T-helper 9 cell (primary cell): Measurements from ENCODE around the gene ACTR3C.
A peak's percentile ranks its signal among the peaks of the same experiment; 100 is the strongest.

ENCODE experiments used
- DNase-seq: peaks from one replicate; pipeline ENCODE4 v3.0.0-alpha.2; 2020
- total RNA-seq, 2 donors: gene quantifications; one replicate each; lab custom pipeline; 2026; lab: John Stamatoyannopoulos, UW

The ACTR3C gene
- 4.0 to 4.8 reads per million in 2 donors for total RNA-seq

DNA sequence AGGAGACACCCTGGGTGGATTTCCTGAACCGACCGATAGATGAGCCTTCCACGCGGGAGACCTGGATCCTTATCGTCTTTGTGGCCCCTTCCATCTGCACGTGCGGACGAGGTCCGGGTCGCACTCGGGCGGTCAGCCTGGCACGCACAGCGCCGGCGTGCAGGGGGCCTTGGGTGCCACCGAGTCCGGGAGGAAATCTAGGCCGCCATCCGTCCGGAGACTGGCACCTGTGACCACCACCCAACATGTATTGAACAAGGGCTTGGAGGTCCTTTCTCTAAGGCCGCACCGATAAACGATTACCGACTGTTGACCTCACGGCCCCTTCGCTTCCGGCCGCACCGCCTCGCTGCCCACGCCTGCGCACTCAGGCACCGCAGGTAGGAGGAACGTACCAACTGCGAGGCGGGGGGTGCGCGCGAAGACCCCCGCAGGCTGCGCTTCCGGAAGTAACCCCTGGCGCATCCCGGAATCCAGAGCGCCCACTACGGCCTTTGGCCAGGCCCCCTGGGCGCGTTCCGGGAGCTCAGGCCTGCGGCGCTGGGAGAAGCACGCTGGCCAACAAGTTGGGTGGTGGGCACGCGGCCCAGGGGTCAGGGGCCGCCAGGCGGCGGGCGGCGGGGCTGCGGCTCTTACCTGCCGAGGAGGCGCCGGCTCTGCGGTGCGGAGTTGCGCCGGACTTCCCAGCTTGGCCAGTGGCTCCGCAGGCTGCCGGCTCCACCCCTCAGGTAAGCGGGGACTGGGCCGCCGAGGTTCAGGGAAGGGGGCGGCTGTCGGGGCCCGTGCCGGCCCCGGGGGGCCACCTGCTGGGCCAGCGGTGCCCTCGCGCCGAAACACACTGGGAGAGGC, at the start of gene ACTR3C, which contains the start of gene LRRC61:
ACTR3C (minus strand) TSS at position 713 of the 849 bp plus-strand sequence. CDS start 28,249 bp downstream, outside the sequence.
LRRC61 (plus strand) TSS at position 523 of the 849 bp plus-strand sequence. CDS start 13,507 bp downstream, outside the sequence.
- peak; percentile 29 for DNase-seq

DNA sequence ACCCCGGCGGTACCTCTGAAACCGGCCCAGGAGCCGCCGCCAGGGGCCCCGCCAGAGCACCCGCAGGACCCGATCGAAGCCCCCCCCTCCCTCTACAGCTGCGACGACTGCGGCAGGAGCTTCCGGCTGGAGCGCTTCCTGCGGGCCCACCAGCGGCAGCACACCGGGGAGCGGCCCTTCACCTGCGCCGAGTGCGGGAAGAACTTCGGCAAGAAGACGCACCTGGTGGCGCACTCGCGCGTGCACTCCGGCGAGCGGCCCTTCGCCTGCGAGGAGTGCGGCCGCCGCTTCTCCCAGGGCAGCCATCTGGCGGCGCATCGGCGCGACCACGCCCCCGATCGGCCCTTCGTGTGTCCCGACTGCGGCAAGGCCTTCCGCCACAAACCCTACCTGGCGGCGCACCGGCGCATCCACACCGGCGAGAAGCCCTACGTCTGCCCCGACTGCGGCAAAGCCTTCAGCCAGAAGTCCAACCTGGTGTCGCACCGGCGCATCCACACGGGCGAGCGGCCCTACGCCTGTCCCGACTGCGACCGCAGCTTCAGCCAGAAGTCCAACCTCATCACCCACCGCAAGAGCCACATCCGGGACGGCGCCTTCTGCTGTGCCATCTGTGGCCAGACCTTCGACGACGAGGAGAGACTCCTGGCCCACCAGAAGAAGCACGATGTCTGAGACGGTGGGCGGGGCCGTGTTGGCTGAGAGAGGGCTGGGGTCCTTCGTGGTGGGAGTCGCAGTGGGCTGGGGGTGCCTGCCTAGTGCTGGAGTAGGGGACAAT, 49.1 kb upstream of the ACTR3C start:
- DNase-seq, result no peak

DNA sequence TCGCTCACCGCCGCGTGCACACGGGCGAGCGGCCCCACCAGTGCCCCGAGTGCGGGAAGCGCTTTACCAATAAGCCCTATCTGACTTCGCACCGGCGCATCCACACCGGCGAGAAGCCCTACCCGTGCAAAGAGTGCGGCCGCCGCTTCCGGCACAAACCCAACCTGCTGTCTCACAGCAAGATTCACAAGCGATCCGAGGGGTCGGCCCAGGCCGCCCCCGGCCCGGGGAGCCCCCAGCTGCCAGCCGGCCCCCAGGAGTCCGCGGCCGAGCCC, 48.6 kb upstream of the ACTR3C start:
- no peak for DNase-seq

DNA sequence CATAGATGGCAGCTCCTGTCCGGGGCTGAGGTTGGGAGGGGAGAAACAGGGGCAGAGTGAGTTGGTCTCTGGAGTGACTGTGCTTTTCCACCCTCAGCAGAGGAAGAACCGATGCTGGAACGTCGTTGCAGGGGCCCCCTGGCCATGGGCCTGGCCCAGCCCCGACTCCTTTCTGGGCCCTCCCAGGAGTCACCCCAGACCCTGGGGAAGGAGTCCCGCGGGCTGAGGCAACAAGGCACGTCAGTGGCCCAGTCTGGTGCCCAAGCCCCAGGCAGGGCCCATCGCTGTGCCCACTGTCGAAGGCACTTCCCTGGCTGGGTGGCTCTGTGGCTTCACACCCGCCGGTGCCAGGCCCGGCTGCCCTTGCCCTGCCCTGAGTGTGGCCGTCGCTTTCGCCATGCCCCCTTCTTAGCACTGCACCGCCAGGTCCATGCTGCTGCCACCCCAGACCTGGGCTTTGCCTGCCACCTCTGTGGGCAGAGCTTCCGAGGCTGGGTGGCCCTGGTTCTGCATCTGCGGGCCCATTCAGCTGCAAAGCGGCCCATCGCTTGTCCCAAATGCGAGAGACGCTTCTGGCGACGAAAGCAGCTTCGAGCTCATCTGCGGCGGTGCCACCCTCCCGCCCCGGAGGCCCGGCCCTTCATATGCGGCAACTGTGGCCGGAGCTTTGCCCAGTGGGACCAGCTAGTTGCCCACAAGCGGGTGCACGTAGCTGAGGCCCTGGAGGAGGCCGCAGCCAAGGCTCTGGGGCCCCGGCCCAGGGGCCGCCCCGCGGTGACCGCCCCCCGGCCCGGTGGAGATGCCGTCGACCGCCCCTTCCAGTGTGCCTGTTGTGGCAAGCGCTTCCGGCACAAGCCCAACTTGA, 48.0 kb upstream of the ACTR3C start:
- DNase-seq, result no peak

DNA sequence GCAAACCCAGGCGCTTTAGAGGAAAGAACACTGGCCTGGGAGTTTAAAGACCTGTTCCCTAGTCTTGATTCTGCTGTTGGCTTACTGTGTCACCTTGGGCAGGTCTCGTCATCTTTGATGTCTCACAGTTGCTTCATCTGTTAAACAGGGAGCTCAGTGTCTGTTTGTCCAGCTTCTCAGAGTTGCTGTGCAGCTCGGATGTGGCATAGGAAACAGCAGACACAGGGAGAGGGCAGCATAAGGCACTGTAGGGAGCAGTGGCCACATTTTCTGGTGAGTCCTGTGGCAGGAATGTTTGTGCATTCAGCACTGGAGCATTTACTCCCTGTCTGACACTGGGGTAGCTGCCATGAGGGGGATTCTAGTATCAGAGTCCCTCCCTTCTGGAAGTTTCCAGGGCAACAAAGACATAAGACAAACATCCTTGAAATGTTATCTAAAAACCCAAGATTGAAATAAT, 47.3 kb upstream of the ACTR3C start:
- DNase-seq, result no peak

DNA sequence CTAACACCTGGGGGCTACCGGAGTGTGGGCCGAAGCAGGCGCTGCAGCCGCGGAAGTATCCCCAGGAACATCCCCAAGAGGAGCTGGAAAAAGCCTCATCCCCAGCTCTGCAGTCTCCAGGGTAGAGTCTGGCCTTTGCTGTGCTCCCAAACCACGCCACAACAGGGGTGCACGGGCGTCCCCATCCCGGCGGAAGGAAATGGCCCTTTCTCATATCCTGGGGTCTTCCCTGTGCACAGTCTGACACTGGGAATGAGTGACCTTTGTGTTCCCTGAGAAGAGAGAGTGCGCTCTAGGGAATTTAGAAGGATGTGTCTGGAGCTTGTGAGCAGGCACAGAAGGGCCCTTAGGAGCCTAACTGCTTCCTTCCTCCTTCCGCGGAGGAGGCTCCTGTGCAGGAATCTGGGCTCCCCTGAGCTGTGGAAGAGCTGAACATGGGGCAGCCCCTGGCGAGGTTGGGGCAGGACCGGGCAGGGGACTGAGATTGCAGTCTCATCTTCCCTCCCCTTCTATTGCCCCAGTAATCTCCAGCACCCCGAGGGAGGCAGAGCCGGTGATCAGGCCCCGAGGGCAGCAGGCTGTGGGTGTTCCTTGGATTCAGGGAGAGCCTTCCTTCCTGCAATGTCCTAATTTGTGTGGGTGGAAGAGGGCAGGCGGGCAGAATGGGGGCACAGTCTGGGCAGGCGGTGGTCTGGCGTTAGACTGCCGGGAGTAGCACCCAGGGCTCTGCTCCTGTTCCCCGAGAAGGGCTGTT, 46.6 kb upstream of the ACTR3C start:
- no peak for DNase-seq

DNA sequence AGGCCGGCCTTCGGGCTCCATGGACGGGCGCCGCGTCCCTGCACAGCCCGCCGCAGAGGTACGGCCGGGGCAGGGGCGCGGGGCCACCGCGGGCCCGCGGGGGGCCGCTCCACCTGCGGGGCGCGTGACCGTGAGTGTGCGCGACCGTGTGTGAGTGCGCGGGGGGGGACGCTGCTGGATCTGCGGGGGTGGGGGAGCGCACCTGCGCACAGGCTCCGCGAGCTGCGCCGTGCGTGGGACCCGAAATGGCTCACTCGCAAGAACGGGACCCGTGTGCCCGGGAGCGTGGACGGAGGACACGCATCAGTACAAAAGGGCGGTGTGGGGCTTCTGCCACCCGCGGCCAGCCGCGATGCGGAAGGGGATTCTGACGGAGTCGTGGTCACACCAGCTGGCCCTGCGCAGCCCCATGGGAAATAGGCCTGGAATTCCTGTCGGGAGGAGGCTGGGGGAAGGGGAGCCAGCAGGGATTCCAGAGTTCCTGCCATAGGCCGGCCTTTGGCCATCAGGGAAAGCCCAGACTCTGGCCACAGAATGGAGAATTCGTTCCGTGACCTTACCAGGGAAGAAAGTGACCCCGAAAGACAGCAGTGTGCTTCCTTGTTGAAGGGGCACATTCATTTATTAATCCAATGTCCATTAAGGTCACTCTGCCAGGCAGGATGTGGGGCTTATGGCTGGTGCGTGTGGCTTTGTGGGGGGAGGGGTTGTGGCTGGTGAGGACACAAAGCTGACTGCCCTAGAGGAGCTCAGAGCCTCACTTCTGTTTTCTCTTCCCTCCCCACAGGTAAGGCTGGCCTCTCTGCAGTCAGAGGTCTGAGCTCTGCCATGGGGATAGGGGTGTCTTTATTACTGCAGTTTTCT, 45.8 kb upstream of the ACTR3C start:
- DNase-seq, result peak; percentile 53

DNA sequence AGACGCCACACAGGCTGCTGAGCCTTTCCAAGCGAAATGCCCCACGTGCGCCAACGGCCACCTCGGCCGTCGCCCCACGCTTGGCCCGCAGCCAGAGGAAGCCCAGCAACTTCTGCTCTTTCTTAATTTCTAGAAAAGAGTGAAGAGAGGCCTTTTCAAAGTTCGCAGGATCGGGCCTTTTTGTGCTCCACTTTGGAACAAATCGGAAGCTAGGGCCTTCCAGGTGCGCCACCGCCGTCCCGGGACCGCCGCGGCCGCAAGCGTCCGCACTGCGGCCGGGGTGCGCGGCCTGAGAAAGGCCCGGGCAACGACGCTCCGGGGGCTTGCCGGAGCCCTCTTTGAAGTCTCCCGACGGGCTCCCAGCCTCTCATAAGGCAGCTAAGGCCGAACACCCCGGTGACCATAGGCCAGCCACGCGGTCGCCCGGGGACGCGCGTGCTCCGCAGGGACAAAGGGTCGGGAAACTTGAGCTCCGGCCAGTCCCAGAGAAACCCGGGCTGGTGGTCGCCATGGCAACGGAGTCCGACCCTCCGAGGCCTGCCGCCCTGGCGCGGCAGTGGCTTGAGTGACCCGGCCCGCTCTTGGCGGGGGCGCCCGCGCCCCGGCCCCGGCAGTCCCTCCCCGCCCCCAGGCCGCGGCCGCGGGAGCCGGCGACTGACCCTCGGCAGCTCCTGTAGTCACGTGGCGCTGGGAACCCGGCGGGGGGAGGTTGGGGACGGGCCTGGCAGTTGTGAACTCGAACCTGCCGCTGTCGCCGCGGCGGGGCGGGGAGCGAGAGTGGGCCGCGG, 44.9 kb upstream of the ACTR3C start, which contains the start of gene REPIN1:
REPIN1 (plus strand) TSS at position 727 of the 788 bp plus-strand sequence. CDS start 890 bp downstream, outside the sequence.
- peak; percentile 80 for DNase-seq

DNA sequence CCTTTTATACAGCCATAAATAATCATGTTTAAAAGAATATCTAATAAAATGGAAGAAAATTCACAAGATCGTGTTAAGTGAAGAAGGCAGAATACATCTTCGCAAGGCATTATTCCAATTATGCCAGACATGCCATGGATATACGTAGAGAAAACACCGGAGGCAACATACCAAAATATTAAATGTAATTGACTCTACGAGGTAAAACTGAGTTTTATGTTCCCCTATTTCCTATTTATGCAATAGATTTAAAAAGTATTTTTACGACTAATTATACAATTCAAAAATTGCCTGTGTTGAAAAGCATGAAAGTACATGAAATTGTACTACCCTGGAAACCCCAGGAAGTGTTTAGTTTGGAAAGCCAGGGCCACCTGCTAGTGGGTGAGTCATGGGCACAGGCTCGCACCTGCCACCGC, 44.3 kb upstream of the ACTR3C start:
- DNase-seq, result no peak

DNA sequence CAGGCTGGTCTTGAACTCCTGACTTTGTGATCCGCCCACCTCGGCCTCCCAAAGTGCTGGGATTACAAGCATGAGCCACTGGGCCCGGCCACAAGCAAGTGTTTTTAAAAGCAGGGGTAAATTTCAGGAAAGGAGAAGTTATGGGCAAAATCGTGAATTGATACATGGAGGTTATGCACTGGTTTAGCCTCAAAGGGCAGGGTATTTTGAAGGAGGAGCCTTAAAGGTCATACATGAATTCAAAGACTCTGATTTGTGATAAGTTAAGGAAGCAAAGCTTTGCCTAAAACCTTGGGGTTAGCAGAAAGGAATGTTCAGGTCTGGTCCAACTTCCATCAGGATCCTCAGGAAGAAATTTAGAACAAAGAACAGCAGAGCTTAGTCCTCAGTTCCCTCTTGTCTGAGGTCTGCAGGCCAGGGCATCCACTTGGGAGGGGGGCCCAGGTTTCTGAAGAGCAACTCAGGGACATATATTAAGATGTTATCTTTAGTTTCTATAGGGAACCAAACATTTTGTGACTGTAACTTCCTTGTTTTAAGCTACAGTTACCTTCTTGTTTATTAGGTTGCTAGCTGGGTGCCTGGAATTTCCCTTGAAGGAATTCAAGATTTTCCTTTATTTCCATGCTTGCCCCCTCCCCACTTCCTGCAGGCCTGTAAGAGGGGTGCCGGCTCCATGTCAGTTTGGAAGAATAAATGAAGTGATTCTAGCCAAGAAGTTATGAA, 42.5 kb upstream of the ACTR3C start:
- DNase-seq, result no peak

DNA sequence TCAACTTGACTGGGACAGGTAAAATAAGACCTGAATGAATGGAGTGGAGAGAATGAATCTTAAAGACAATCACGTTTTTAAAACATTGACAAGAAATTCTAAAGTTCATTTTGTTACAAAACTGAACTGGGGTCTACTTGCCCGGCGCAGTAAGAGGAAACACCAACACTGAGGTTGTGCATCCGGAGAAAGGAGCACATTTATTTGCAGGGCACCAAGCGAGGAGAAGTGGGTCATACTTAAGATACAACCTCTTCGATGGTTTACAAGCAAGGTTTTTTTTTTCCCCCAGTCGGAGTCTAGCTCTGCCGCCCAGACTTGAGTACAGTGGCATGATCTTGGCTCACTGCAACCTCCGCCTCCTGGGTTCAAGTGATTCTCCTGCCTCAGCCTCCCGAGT, 41.8 kb upstream of the ACTR3C start:
- no peak for DNase-seq

DNA sequence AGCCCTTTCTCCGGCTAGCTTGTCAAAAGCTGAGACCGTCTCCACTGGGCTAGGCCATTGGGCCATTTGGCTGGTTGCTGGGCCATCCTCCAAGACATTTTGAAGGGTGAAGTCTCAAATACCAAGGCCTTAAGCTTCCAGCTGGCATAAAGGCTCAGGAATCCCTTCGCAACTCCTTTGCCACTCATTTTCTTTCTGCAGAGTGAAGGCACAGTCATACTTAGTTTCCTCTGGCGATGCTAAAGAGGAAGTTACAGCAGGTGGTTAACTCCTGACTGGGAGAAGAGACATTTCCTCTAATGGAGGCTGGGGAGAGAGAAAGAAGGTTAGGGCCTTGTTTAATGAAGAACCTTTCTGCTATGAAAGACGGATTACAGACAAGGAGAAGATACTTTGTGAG, 40.5 kb upstream of the ACTR3C start:
- DNase-seq, result no peak

DNA sequence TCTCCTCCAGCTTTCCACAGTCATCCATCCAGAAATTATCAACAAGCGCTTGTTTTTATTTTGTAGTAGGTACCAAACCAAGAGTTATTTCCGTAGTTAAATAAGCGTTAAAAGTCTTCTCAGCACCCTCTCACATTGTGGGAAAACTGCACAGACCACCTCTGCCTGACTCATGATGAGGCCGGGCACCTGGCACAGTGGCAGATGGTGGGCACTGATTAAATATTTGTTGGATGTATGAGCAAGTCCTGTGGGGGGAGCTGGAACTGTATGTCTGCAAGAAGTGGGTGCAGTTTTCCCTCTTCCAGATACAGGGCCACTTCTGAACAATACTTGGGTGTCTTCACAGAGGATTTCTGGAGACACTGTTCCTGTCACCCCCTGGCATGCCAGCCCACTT, 40.0 kb upstream of the ACTR3C start:
- DNase-seq, result no peak

DNA sequence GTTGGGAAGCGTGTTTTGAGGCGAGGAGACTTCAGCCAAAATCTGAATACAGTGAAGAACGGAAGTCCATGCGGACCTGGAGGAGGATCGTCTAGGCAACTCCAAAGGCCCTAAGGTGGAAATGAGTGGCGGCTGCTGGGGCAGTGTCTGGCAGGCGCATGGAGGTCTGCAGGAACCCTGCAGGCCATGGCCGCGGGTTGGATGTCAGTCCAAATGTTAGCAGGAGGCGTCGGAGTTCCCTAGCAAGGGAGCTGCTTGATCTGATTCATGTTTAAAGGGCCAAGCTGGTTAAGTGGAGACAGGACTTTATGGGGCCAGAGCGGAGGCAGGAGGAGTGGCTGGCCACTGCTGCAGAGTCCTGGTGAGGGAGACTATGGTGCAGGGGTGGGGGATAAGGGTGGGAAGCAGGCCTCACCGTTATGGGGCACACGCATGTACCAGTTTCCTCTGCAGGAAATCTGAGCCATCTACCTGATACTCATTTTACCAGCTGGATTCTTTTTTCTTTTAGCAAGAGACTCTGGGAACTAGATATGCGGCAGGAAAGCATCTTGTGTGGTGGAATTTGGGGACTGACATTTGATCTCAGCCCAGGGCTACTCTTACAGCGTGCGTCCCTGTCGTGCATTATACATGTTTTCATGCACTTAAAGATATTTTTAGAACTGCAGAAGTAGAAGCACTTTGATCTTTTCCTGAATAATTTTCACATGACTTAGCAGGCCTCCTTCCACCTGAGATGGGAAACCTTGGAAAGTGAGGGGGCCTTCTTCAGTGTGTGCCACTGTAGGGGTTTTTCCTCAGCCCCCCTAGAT, 38.7 kb upstream of the ACTR3C start:
- DNase-seq, result no peak

DNA sequence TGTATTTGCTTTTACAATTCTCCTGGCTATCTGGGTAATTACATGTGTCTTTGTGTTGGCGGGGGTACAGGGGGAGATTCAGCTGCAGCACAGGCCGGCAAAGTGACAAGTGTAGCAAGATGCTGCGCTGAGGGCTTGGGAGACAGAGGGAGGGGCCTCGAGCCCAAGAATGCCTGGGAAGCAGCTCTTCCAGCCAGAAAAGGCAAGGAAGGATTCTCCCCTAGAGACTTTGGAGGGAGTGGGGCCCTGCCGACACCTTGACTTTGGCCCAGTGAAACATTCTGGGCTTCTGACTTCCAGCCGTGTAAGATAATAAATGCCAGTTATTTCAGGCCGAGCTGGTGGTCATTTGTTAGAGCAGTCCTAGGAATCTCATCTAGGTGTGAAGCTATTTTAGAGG, 38.1 kb upstream of the ACTR3C start:
- no peak for DNase-seq

DNA sequence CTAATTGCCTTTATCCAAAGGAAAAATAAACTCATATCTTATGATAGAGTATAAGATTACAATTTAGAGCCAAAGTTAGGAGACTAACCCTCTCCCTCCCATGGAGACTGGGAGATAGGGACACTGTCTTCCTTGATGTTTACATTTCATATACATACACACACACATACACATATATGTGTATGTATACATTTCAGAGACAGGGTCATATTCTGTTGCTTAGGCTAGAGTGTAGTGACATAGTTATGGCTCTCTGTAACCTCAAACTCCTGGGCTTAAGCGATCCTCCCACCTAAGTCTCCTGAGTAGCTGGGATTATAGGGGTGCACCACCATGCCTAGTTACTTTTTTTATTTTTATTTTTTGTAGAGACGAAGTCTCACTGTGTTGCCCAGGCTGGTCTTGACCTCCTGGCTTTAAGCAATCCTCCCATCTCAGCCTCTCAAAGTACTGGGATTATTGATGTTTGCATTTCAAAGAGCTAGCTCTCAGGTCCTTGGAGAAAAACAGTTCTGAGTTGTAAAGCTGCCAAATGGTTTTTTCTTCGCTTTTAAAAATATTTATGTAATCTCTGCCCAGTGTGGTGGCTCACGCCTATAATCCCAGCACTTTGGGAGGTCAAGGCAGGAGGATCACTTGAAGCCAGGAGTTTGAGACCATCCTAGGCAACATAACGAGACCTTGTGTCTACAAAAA, 37.2 kb upstream of the ACTR3C start:
- no peak for DNase-seq

DNA sequence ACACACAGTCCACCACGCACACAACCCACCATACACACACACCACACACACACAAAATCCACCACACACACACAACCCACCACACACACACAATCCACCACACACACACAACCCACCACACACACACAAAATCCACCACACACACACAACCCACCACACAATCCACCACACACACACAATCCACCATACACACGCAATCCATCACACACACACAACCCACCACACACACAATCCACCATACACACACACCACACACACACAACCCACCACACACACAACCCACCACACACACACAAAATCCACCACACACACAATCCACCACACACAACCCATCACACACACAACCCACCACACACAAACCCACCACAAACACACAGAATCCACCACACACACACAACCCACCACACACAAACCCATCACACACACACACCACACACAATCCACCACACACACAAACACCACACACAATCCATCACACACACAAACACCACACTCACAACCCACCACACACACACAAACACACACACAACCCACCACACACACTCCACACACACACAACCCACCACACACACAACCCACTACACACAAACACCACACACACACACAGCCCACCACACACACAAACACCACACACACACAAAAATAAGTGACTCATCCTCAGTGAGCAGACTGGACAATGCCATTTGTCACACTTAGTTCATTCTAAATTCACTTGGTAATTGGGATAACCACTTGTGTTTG, 36.4 kb upstream of the ACTR3C start:
- DNase-seq, result no peak
